Cardiac fibroblast (primary cell): Measurements from ENCODE around the gene COL8A1.

ENCODE experiments used
- DNase-seq, 2 donors: peaks; one replicate each; pipeline versions ENCODE4 v3.0.0 to v3.0.0-alpha.2; 2010; ENCODE audit warnings: low read depth in 2 of 2
- H3K4me3 ChIP-seq, 2 donors: replicated peaks in 1 of 2; 1 replicate in 1 of 2; 2 replicates in 1 of 2; pipeline ENCODE4 v1.5.1; 2011; ENCODE audit warnings: low read depth in 2 of 2, low read length in 2 of 2, mild to moderate bottlenecking in 2 of 2, moderate library complexity in 1 of 2
- TF ChIP-seq, protein P1 (sequence below): IDR thresholded peaks from one replicate; pipeline ENCODE4 v1.5.1; 2011; ENCODE audit warnings: low read depth, mild to moderate bottlenecking, low read length, inconsistent platforms

COL8A1 gene

GRCh38 chr3:99808163-99808794 lies 169.9 kb downstream of the COL8A1 start:
- peak; percentile 90 to 91 for DNase-seq
- TF ChIP-seq, protein P1, sequence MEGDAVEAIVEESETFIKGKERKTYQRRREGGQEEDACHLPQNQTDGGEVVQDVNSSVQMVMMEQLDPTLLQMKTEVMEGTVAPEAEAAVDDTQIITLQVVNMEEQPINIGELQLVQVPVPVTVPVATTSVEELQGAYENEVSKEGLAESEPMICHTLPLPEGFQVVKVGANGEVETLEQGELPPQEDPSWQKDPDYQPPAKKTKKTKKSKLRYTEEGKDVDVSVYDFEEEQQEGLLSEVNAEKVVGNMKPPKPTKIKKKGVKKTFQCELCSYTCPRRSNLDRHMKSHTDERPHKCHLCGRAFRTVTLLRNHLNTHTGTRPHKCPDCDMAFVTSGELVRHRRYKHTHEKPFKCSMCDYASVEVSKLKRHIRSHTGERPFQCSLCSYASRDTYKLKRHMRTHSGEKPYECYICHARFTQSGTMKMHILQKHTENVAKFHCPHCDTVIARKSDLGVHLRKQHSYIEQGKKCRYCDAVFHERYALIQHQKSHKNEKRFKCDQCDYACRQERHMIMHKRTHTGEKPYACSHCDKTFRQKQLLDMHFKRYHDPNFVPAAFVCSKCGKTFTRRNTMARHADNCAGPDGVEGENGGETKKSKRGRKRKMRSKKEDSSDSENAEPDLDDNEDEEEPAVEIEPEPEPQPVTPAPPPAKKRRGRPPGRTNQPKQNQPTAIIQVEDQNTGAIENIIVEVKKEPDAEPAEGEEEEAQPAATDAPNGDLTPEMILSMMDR, result peak; percentile 85
- no peak overlapping the region for H3K4me3 ChIP-seq

DNA sequence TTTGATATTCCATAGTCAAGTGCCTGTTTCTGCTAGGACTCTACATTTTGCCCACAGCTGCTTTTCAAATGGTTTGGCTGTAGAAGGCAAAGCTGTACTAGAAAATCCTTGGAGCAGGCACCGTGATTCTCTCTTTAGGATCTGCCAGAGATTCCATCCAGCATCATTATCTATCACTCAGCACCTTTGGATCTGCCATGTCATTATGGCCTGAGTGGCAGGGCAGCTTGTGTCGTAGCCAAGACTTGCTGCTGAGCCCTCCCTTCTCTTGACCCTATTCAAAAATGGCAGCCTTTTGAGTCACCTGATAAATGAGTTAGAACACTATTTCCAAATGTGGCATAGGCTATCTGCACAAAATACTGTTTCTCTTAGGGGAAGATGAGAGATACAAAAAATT lies 171.2 kb downstream of the COL8A1 start:
- no peak overlapping the region for H3K4me3 ChIP-seq
- no peak for DNase-seq
- TF ChIP-seq, protein P1, result no peak

DNA sequence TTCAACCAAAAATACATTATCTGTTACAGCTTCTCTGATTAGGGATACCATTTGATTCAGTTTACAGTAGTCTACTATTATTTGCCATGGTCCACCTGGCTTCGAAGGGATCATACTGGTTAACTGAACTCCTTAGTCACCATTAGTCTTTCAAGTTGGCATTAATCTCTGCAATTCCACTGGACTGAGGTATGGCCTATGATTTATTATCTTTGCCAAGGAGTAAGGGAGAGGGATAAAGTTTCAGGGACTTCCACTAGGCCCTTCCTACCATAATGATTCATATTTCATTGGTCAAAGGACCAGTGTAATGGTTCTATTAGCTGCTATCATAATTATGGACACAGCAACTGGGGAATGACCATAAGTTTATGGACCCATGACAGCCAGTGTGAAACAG lies 172.0 kb downstream of the COL8A1 start:
- TF ChIP-seq, protein P1, result no peak
- no peak overlapping the region for H3K4me3 ChIP-seq
- DNase-seq, result no peak

DNA sequence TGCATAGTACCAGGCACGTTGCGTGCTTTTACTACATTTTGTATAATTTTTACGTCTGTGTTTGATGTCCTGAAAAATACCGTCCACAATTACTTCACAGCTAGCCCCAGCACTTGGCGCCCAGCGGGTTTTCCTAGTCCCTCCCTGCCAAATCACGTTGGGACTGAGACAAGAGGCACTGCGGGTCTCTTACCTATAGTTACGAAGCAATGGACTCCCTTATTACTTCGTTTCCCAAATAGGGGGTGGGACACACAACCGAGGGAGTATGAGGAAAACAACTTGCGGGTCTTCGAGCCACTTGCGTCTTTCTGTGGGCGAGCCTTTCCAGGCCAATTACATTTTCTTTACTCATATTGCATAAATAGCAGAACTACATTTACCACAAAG lies 178.6 kb downstream of the COL8A1 start:
- DNase-seq, result no peak
- TF ChIP-seq, protein P1, result no peak

GRCh38 chr3:99817437-99818240 lies 179.2 kb downstream of the COL8A1 start, which contains the start of gene CMSS1:
Gene CMSS1 (plus strand): TSS chr3:99817862.
- peak within 1 kb of the TSS; percentile 84 to 87 for H3K4me3 ChIP-seq
- TF ChIP-seq, protein P1, result peak; percentile 34
- DNase-seq, result peak; percentile 95 to 96

More for the DNA sequence above, 178.6 kb downstream of the COL8A1 start:
- peak overlapping the region; percentile 84 to 87 for H3K4me3 ChIP-seq

- H3K4me3 ChIP-seq, result peak overlapping the region in 1 of 2 donors; percentile 84
- no peak for DNase-seq
- TF ChIP-seq, protein P1, result no peak
These were observed 180.4 kb downstream of the COL8A1 start for GRCh38 chr3:99818818-99819217.
